Putamen (tissue), 1 donor: ENCODE data around the gene NATD1.
"Not testable (repeated sequence)": the region's sequence is repeated elsewhere in the genome, so short reads cannot be mapped to it uniquely, and the experiment has no call there.

Source experiments
- DNase-seq: peaks from one replicate; pipeline ENCODE4 v3.0.0-alpha.2; 2016; ENCODE audit warnings: low spot score

NATD1 gene

GRCh38 chr17:21246698-21247097 is 6.5 kb downstream of the NATD1 start:
- DNase-seq, result no peak

- no peak for DNase-seq
These were observed 7.5 kb downstream of the NATD1 start for GRCh38 chr17:21245639-21246084.

GRCh38 chr17:21243516-21244303 is 9.5 kb downstream of the NATD1 start:
- DNase-seq, result no peak

GRCh38 chr17:21242780-21243515 is 10.3 kb downstream of the NATD1 start:
- DNase-seq, result no peak

- DNase-seq, result no peak
These were observed 11.0 kb downstream of the NATD1 start for GRCh38 chr17:21242026-21242697.

- DNase-seq, result no peak
These were observed 11.6 kb downstream of the NATD1 start for GRCh38 chr17:21241564-21241963.

GRCh38 chr17:21240369-21241055 is 12.7 kb downstream of the NATD1 start:
- no peak for DNase-seq

DNA sequence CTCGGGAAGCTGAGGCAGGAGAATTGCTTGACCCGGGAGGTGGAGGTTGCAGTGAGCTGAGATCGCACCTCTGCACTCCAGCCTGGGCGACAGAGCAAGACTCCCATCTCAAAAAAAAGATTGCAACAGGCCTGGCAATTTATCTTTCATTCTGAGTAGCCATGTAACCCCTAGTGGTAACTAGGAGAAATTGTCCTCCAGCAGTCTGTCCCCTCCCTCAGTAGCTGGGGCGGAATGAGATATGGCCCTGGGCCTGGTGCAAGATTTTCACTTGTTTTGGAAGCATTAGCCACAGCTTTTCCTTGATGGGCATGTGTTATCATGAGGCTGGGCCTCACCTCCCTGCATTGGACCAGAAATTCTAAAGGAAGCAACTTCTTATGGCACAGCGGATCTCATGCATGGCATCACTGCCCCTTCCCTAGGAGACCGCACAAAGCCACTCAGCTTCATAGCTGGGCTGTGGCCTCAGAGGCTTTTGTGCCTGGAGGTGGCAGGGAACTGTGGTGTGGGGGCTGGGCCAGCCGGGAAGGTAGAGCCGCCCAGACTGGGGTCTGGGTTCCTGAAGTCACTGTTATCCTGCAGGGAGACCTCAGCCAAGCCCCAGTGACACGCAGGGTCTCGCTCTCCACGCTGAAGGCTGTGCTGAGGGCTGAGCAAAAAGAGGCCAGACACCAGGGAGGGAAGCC is 13.4 kb downstream of the NATD1 start:
- no peak for DNase-seq

DNA sequence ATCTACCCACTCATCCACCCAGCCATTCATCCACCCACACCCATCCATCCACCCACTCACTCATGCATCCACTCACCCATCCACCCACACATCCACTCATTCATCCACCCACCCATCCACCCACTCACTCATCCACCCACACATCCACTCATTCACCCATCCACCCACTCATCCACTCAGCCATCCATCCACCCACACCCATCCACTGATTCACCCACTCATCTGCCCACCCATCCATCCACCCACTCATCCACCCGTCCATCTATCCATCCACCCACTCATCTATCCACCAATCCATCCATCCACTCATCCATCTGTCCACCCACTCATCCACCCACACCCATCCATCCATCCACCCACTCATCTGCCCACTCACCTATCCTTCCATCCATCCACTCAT is 17.3 kb downstream of the NATD1 start:
- DNase-seq, result no peak

GRCh38 chr17:21233581-21234347 is 19.4 kb downstream of the NATD1 start:
- DNase-seq, result no peak

DNA sequence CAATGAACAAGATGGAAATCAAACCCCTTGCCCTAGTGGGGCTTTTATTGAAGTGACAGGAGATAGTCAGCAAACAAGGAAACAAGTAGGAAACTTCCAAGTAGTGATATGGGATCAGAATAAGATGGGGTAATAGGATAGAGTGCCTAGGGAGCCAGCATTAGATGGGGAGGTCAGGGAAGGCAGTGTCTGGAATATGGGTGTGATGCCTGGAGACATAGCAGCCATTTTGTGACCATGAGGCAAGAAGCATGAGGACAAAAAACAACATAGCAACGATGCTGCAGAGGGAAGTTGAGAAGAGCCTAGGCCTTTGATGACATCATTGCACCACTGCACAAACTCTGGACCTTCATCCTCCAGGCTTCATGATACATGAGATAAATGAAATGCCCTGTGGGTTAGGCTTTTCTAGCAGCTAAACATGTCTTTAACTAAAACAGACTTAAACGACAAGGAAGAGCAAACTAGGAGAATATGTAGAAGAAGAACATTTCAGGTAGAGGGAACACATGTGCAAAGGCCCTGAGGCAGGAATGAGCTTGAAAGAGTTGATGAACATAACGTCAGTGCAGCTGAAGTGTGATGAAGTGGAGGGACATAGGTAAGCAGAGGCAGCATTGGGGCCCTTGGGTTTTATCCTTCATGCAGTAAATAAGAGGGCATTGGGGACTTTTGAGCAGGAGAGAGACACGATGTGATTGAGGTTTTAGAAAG is 21.0 kb downstream of the NATD1 start:
- no peak for DNase-seq

GRCh38 chr17:21231533-21231932 is 21.7 kb downstream of the NATD1 start:
- DNase-seq, result no peak

DNA sequence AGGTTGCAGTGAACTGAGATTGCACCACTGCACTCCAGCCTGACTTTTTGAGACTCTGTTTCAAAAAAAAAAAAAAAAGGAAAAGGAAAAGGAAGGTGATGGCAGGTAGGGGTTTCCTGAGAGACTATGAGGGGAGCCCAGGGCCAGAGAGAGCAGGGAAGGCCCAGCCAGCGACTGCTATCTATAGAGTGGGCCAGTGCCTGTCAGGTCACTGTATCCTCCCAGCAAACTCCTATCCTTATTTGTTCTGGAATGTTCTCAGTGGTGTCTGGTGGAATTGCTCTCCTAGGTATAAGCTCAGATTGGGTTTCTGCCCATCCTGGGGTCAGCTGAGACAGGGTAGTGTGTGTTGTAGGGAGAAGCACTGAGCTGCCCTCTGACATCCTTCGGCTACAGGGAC is 24.4 kb downstream of the NATD1 start:
- no peak for DNase-seq

GRCh38 chr17:21228111-21228510 is 25.1 kb downstream of the NATD1 start:
- DNase-seq, result no peak

DNA sequence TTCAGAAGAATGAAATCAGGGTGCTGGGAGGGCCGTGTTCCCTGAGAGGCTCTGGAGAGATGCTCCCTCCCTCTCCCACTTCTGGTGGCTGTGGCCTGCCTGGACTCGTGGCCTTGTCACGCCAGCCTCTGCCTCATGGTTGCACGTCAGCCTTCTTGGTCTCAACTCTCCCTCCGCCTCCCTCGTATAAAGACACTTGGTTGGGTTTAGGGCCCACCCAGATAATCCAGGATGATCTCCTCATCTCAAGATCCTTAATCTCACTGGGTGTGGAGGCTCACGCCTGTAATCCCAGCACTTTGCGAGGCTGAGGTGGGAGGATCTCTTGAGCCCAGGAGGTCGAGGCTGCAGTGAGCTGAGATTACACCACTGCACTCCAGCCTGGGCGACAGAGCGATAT is 25.9 kb downstream of the NATD1 start:
- DNase-seq, result not testable (repeated sequence)

GRCh38 chr17:21223086-21223485 is 30.1 kb downstream of the NATD1 start:
- DNase-seq, result no peak

DNA sequence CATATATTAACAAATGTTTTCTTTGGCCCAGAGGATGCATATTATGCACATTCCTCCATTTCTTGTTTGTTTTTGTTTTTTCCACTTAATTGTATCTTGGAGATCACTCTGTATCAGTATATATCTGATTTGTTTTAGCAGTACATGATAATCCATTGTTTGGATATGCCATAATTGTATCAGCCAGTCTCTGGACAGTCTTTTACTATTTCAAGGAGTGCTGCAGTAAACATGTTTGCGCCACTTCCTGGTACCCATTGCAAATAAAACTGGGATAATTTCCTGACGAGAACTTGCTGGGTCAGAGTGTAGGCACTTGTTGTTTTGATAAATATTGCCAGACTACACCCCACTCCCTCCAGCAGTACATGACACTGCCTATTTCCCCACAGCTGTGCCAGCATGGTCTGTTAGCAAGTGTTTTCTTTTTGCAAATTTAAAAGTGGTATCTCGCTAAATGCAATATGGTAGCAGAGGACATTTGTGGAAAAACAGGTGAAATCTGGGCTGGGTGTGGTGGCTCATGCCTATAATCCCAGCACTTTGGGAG is 34.3 kb downstream of the NATD1 start:
- no peak for DNase-seq

DNA sequence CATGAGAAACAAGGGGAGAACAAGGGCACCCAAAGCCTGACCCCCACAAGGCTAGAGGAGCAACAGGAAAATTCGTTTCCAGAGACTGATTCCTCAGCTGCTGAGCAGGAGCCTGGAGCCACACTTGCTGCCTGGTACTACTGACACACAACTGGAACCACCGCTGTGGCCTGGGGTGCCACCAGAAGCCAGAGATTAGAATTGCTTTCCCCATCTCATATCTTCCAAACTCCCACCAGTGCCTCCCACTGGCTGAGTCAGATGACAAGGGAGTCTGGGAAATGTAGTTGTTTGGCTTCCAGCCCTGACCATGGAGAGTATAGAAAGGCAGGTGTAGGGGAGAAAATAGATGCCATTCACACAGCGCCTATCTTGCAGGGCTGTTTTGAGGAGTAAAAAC is 35.1 kb downstream of the NATD1 start:
- peak; percentile 25 for DNase-seq

GRCh38 chr17:21217346-21217745 is 35.9 kb downstream of the NATD1 start:
- no peak for DNase-seq

- DNase-seq, result no peak
These were observed 37.3 kb downstream of the NATD1 start for GRCh38 chr17:21215935-21216334.
